ENCODE measurements around the gene RGS5.

DNA sequence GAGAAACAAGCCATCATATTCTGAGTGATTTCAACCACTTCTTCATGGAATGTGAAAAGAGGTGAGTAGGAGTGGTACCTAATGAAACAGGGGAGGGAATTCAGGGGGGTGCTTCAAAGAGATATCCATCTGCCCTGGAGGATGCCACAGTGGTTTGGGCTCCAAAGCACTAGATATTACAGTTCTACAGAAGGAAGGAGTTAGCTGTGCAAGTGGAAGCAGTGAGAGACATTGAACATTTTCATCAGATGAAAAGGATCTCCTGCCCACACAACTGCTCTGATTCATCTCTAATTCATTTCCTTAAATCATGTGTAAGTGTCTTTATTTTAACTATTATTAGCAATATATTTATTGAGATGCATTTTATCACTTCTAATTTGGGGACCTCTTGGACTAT is 2.8 kb upstream of the RGS5 start:
- TF ChIP-seq, protein P1, sequence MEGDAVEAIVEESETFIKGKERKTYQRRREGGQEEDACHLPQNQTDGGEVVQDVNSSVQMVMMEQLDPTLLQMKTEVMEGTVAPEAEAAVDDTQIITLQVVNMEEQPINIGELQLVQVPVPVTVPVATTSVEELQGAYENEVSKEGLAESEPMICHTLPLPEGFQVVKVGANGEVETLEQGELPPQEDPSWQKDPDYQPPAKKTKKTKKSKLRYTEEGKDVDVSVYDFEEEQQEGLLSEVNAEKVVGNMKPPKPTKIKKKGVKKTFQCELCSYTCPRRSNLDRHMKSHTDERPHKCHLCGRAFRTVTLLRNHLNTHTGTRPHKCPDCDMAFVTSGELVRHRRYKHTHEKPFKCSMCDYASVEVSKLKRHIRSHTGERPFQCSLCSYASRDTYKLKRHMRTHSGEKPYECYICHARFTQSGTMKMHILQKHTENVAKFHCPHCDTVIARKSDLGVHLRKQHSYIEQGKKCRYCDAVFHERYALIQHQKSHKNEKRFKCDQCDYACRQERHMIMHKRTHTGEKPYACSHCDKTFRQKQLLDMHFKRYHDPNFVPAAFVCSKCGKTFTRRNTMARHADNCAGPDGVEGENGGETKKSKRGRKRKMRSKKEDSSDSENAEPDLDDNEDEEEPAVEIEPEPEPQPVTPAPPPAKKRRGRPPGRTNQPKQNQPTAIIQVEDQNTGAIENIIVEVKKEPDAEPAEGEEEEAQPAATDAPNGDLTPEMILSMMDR (IDR thresholded peaks at IDR 0.05; ENCODE audit: insufficient read depth, low read length, poor library complexity, severe bottlenecking), result no peak
- no peak for TF ChIP-seq EZH2phosphoT487 (conservative IDR thresholded peaks at IDR 0.05; ENCODE audit: low read length)

Data from SU-DHL-6 (cell line).